SK-N-SH (cell line): ENCODE data around the gene U2AF1L4. TPM values are rescaled to one million over a fixed set of nuclear protein-coding genes. Genes with fewer than 3 reads are reported as not detected.

Experiments
- CTCF ChIA-PET: fragments of 300-600, 350-600 bp; formaldehyde crosslinking; extraction: SDS; loops from one replicate; lab custom pipeline; 2021; lab: Yijun Ruan, JAX
- POLR2A ChIA-PET: fragments of 350-600 bp; sonication (Branson Sonifier 250); formaldehyde crosslinking; extraction: SDS; loops from one replicate; lab custom pipeline; 2020; ENCODE audit warnings: antibody characterized with exemption, inconsistent platforms; lab: Yijun Ruan, JAX
- DNase-seq: peaks from one replicate; pipeline ENCODE4 v3.0.0; 2012
- H2AFZ ChIP-seq: fragments of 200-600 bp; sonication (generic); 2 replicates; pipeline ENCODE4 v1.8.1; 2016; ENCODE audit warnings: antibody characterized with exemption, mild to moderate bottlenecking, low read depth
- H3F3A ChIP-seq: fragments of 200-600 bp; sonication (generic); replicated peaks from 2 replicates; pipeline ENCODE3; 2016; ENCODE audit warnings: antibody characterized with exemption, mild to moderate bottlenecking; ENCODE audit not compliant: insufficient read depth
- H3K27ac ChIP-seq, 2 experiments: fragments of 200-500 bp in 1 of 2; fragments of 200-600 bp in 1 of 2; sonication (Bioruptor generic) in 1 of 2; sonication (generic), shearing (Covaris generic) in 1 of 2; 2 replicates each; pipeline versions ENCODE4 v1.5.1 to v1.6.1; 2014 to 2016; ENCODE audit warnings: low read depth in 2 of 2, inconsistent platforms in 1 of 2, low read length in 1 of 2, mild to moderate bottlenecking in 1 of 2, mixed read lengths in 1 of 2
- H3K27me3 ChIP-seq: fragments of 200-600 bp; sonication (generic), shearing (Covaris generic); 2 replicates; pipeline ENCODE4 v1.6.1; 2016; ENCODE audit warnings: mixed run types; ENCODE audit not compliant: insufficient read depth
- H3K36me3 ChIP-seq, 2 experiments: fragments of 200-500 bp in 1 of 2; fragments of 200-600 bp in 1 of 2; sonication (Bioruptor generic) in 1 of 2; sonication (generic) in 1 of 2; replicated peaks in 1 of 2; 2 replicates each; pipeline versions ENCODE3 to v1.5.1; 2014 to 2016; ENCODE audit warnings: low read length in 1 of 2, mild to moderate bottlenecking in 1 of 2; ENCODE audit not compliant: insufficient read depth in 2 of 2, control insufficient read depth in 1 of 2
- H3K4me1 ChIP-seq, 2 experiments: fragments of 200-500 bp in 1 of 2; fragments of 200-600 bp in 1 of 2; sonication (Bioruptor generic) in 1 of 2; sonication (generic), shearing (Covaris generic) in 1 of 2; 2 replicates each; pipeline versions ENCODE4 v1.5.1 to v1.6.1; 2014 to 2016; ENCODE audit warnings: low read depth in 1 of 2, low read length in 1 of 2, mixed run types in 1 of 2; ENCODE audit not compliant: insufficient read depth in 2 of 2, control insufficient read depth in 1 of 2
- H3K4me2 ChIP-seq: fragments of 200-600 bp; sonication (generic), shearing (Covaris generic); 2 replicates; pipeline ENCODE4 v1.6.1; 2017; ENCODE audit warnings: mixed run types
- H3K4me3 ChIP-seq, 2 experiments: fragments of 200-500 bp in 1 of 2; fragments of 200-600 bp in 1 of 2; sonication (Bioruptor generic) in 1 of 2; sonication (generic), shearing (Covaris generic) in 1 of 2; 2 replicates each; pipeline versions ENCODE4 v1.5.1 to v1.8.1; 2014 to 2016; ENCODE audit warnings: low read depth in 2 of 2, inconsistent platforms in 1 of 2, low read length in 1 of 2, mild to moderate bottlenecking in 1 of 2, mixed read lengths in 1 of 2, moderate library complexity in 1 of 2
- H3K79me2 ChIP-seq: fragments of 200-600 bp; sonication (generic); 2 replicates; pipeline ENCODE4 v1.8.1; 2017; ENCODE audit warnings: mild to moderate bottlenecking; ENCODE audit not compliant: insufficient read depth
- H3K9ac ChIP-seq: fragments of 200-600 bp; sonication (generic); 2 replicates; pipeline ENCODE4 v1.6.1; 2017; ENCODE audit warnings: mixed run types
- H3K9me2 ChIP-seq: fragments of 200-600 bp; sonication (generic); 2 replicates; pipeline ENCODE4 v1.6.1; 2017; ENCODE audit warnings: mixed run types
- H3K9me3 ChIP-seq: fragments of 200-600 bp; sonication (generic); 2 replicates; pipeline ENCODE4 v1.6.1; 2017; ENCODE audit warnings: mixed run types, mild to moderate bottlenecking, moderate library complexity
- H4K20me1 ChIP-seq: fragments of 200-600 bp; sonication (generic); 2 replicates; pipeline ENCODE4 v1.6.1; 2017; ENCODE audit warnings: mild to moderate bottlenecking, mixed run types; ENCODE audit not compliant: insufficient read depth
- ELF1 ChIP-seq: IDR thresholded peaks from 2 replicates; pipeline ENCODE4 v1.4.0; 2012
- EZH2phosphoT487 ChIP-seq: fragments of 200-600 bp; sonication (generic); IDR thresholded peaks from 2 replicates; pipeline ENCODE4 v1.6.1; 2017; ENCODE audit warnings: low read depth, mixed run types, mild to moderate bottlenecking, antibody characterized with exemption, moderate library complexity, borderline replicate concordance
- FOXJ3 ChIP-seq: sonication (generic); formaldehyde crosslinking; IDR thresholded peaks from 2 replicates; pipeline ENCODE4 v1.5.1; 2020; ENCODE audit warnings: mild to moderate bottlenecking, missing genetic modification reagents
- FOXM1 ChIP-seq: IDR thresholded peaks from 2 replicates; pipeline ENCODE4 v1.4.0; 2012; ENCODE audit warnings: low read depth, mild to moderate bottlenecking
- JUND ChIP-seq: IDR thresholded peaks from 2 replicates; pipeline ENCODE4 v1.4.0; 2012
- NFIC ChIP-seq: IDR thresholded peaks from 2 replicates; pipeline ENCODE4 v1.4.0; 2012; ENCODE audit warnings: borderline replicate concordance
- NRF1 ChIP-seq: IDR thresholded peaks from 2 replicates; pipeline ENCODE4 v1.6.1; 2012; ENCODE audit warnings: low read depth, mild to moderate bottlenecking, low read length
- POLR2AphosphoS5 ChIP-seq: IDR thresholded peaks from 2 replicates; pipeline ENCODE4 v1.6.1; 2012; ENCODE audit warnings: low read depth, low read length
- RAD21 ChIP-seq: IDR thresholded peaks from 2 replicates; pipeline ENCODE4 v1.6.1; 2012; ENCODE audit warnings: mild to moderate bottlenecking, low read length
- RCOR1 ChIP-seq: fragments of 150-350 bp; IDR thresholded peaks from 2 replicates; pipeline ENCODE4 v1.6.1; 2017; ENCODE audit warnings: antibody characterized with exemption, low read length
- SMC3 ChIP-seq: IDR thresholded peaks from 2 replicates; pipeline ENCODE4 v1.6.1; 2012; ENCODE audit warnings: low read depth, low read length, improper control_type of control experiment
- TAF1 ChIP-seq: IDR thresholded peaks from 2 replicates; pipeline ENCODE4 v1.6.1; 2012; ENCODE audit warnings: low read depth, mild to moderate bottlenecking, low read length, moderate library complexity, borderline replicate concordance
- TEAD4 ChIP-seq: IDR thresholded peaks from 2 replicates; pipeline ENCODE4 v1.4.0; 2012; ENCODE audit warnings: mild to moderate bottlenecking, borderline replicate concordance; ENCODE audit not compliant: insufficient read depth
- WGBS: methylation state at CpG from one replicate; pipeline ENCODE4 v1.1.6; 2017; ENCODE audit warnings: low lambda C conversion rate; 5-methylcytosine and 5-hydroxymethylcytosine counted together
- polyA plus RNA-seq, 3 experiments: library from polyadenylated mRNA; depleted of rRNA; stranded (reverse); fragments of >200 nt; gene quantifications; 2 replicates each; pipeline ENCODE4 v1.2.3, GENCODE V29; 2012
- TF ChIP-seq, protein P1 (sequence below): IDR thresholded peaks from 2 replicates; pipeline ENCODE4 v1.4.0; 2012; ENCODE audit warnings: low read depth, borderline replicate concordance
- TF ChIP-seq, protein P2 (sequence below): fragments of 200-600 bp; sonication (generic); IDR thresholded peaks from 2 replicates; pipeline ENCODE4 v1.6.1; 2017; ENCODE audit warnings: antibody characterized with exemption, mild to moderate bottlenecking, moderate library complexity

U2AF1L4 gene
- polyA plus RNA-seq, 1 of the 3 experiments (the other 2 are of a cell fraction), result 25.9 TPM

DNA sequence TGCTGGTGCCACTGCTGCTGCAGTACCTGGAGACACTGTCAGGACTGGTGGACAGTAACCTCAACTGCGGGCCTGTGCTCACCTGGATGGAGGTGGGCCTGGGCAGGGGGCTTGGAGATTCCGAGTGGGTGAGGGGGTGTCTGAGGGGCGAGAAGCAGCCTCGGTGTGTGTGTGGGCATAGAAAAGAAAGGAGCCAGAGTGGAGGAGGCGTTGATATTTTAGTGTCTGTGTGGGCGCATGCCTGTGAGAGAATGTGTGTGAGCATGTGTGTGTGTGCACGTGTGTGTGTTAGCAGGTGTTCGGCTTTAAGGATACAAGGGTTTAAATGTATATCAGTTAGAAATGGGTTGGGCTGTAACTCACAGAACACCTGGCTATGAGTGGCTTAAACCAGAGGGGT is 33.8 kb upstream of the U2AF1L4 start:
- DNase-seq, result no peak
- Histone ChIP-seq H3K4me3 (no peak overlapping the region), H3K79me2 (peaks cover 13% of the 10 kb centered on the region; the same call in 1 of the 2 replicates), H3K4me1 (peaks cover 0 to 12% of the 10 kb centered on the region in 2 experiments; a peak in 2 of 4 replicates), H3K9ac (no peak overlapping the region), H3F3A (peaks cover 4% of the 10 kb centered on the region), H3K9me2 (no peaks in the 10 kb centered on the region), H4K20me1 (no peaks in the 10 kb centered on the region), H3K4me2 (no peak overlapping the region), H3K9me3 (no peaks in the 10 kb centered on the region), H3K27ac (no peak overlapping the region), H2AFZ (no peak overlapping the region), H3K36me3 (peaks cover 0 to 6% of the 10 kb centered on the region in 2 experiments), H3K27me3 (no peaks in the 10 kb centered on the region)
- TF ChIP-seq RCOR1 (no peak), TEAD4 (no peak), RAD21 (no peak), EZH2phosphoT487 (no peak), NRF1 (no peak), POLR2AphosphoS5 (no peak)
- CTCF ChIA-PET, result no interaction called here
- 86% methylated on average over 8 of the region's 8 CpGs for WGBS
- POLR2A ChIA-PET, result no interaction called here

- Histone ChIP-seq H2AFZ (no peak overlapping the region), H3K27me3 (no peaks in the 10 kb centered on the region), H3K4me1 (peaks cover 0 to 12% of the 10 kb centered on the region in 2 experiments; a peak in 2 of 4 replicates), H3K27ac (no peak overlapping the region), H3K36me3 (peaks cover 0 to 6% of the 10 kb centered on the region in 2 experiments), H3K9me2 (no peaks in the 10 kb centered on the region), H3K4me2 (no peak overlapping the region), H3K4me3 (no peak overlapping the region), H3K79me2 (peaks cover 13% of the 10 kb centered on the region; the same call in 1 of the 2 replicates), H3K9me3 (no peaks in the 10 kb centered on the region), H3K9ac (no peak overlapping the region), H3F3A (peaks cover 8% of the 10 kb centered on the region), H4K20me1 (no peaks in the 10 kb centered on the region)
- WGBS, result 86% methylated on average over 7 of the region's 7 CpGs
- ChIA-PET POLR2A (no interaction called here), CTCF (no interaction called here)
- DNase-seq, result no peak
- TF ChIP-seq ELF1 (no peak), SMC3 (no peak), RCOR1 (no peak), JUND (no peak), NRF1 (no peak), FOXJ3 (CRISPR knock-in tag) (no peak), NFIC (no peak), TAF1 (no peak), FOXM1 (no peak)
- TF ChIP-seq, protein P1, sequence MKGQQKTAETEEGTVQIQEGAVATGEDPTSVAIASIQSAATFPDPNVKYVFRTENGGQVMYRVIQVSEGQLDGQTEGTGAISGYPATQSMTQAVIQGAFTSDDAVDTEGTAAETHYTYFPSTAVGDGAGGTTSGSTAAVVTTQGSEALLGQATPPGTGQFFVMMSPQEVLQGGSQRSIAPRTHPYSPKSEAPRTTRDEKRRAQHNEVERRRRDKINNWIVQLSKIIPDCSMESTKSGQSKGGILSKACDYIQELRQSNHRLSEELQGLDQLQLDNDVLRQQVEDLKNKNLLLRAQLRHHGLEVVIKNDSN, result no peak
- TF ChIP-seq, protein P2, sequence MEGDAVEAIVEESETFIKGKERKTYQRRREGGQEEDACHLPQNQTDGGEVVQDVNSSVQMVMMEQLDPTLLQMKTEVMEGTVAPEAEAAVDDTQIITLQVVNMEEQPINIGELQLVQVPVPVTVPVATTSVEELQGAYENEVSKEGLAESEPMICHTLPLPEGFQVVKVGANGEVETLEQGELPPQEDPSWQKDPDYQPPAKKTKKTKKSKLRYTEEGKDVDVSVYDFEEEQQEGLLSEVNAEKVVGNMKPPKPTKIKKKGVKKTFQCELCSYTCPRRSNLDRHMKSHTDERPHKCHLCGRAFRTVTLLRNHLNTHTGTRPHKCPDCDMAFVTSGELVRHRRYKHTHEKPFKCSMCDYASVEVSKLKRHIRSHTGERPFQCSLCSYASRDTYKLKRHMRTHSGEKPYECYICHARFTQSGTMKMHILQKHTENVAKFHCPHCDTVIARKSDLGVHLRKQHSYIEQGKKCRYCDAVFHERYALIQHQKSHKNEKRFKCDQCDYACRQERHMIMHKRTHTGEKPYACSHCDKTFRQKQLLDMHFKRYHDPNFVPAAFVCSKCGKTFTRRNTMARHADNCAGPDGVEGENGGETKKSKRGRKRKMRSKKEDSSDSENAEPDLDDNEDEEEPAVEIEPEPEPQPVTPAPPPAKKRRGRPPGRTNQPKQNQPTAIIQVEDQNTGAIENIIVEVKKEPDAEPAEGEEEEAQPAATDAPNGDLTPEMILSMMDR, result no peak
Measured at GRCh38 chr19:35777961-35778360, 32.7 kb upstream of the U2AF1L4 start.
